ENCODE results near the gene CDS1.

The CDS1 gene

GRCh38 chr4:84578540-84579402 is 4.2 kb upstream of the CDS1 start:
- H2BK5ac ChIP-seq (ENCODE audit: low read depth, low read length, poor library complexity, severe bottlenecking), result no peak overlapping the region
- H4K91ac ChIP-seq (ENCODE audit: low read length), result no peak overlapping the region
- no peak overlapping the region for H3K4me2 ChIP-seq (ENCODE audit: low read length, poor library complexity, severe bottlenecking)
- peaks cover 11 to 14% of the 10 kb centered on the region in 2 experiments for H3K27me3 ChIP-seq (ENCODE audit: control insufficient read depth in 1 of 2, insufficient read depth in 1 of 2, low read length in 2 of 2)
- no peak overlapping the region for H2BK15ac ChIP-seq (ENCODE audit: low read depth, poor library complexity, severe bottlenecking)
- no peak overlapping the region for H2BK120ac ChIP-seq (ENCODE audit: low read depth, low read length)
- no peak overlapping the region for H2AK5ac ChIP-seq (ENCODE audit: low read length, severe bottlenecking)
- peaks cover 8% of the 10 kb centered on the region for H3K4me1 ChIP-seq (ENCODE audit: control insufficient read depth, insufficient read depth, low read depth, low read length)
- no peak overlapping the region for H3K4me3 ChIP-seq (ENCODE audit: insufficient read depth in 1 of 2, low read depth in 1 of 2, low read length in 2 of 2)
- no peak overlapping the region for H3K27ac ChIP-seq (ENCODE audit: low read length, poor library complexity, severe bottlenecking)
- no peak overlapping the region for H3K9ac ChIP-seq (ENCODE audit: low read length)
- no peaks in the 10 kb centered on the region for H3K36me3 ChIP-seq (ENCODE audit: control insufficient read depth in 1 of 2, insufficient read depth in 2 of 2, low read depth in 1 of 2, low read length in 2 of 2)
- no peak overlapping the region for H3K4ac ChIP-seq (ENCODE audit: low read depth in 1 of 2, low read length in 2 of 2)
- DNase-seq, result peak; percentile 49
- H3K14ac ChIP-seq (ENCODE audit: low read length in 2 of 2), result no peak overlapping the region
- 82% methylated on average over 1 of the region's 4 CpGs for WGBS
- H3K79me1 ChIP-seq (replicated peaks; ENCODE audit: low read length, poor library complexity, severe bottlenecking), result no peaks in the 10 kb centered on the region
- H4K8ac ChIP-seq (ENCODE audit: low read length), result no peak overlapping the region
- no peak overlapping the region for H3K23ac ChIP-seq (ENCODE audit: low read length in 2 of 2)
- H2BK12ac ChIP-seq (ENCODE audit: low read length in 2 of 2), result no peak overlapping the region
- no peaks in the 10 kb centered on the region for H3K9me3 ChIP-seq (ENCODE audit: control insufficient read depth, low read length)
- no peak overlapping the region for H3K18ac ChIP-seq (ENCODE audit: low read depth in 1 of 2, low read length in 2 of 2)
- H2AFZ ChIP-seq (ENCODE audit: low read depth, low read length), result no peak overlapping the region

GRCh38 chr4:84579403-84579776 is 3.5 kb upstream of the CDS1 start:
- WGBS, result 80% methylated on average over 2 of the region's 4 CpGs
- H2AFZ ChIP-seq (ENCODE audit: low read depth, low read length), result no peak overlapping the region
- peaks cover 8% of the 10 kb centered on the region for H3K4me1 ChIP-seq (ENCODE audit: control insufficient read depth, insufficient read depth, low read depth, low read length)

GRCh38 chr4:84582302-84582987 is 482 bp upstream of the CDS1 start:
- no peak overlapping the region for H2AFZ ChIP-seq (ENCODE audit: low read depth, low read length)

More at GRCh38 chr4:84579403-84579776, 3.5 kb upstream of the CDS1 start:
- no peak overlapping the region for H2AK5ac ChIP-seq (ENCODE audit: low read length, severe bottlenecking)
- no peak overlapping the region for H3K27ac ChIP-seq (ENCODE audit: low read length, poor library complexity, severe bottlenecking)
- H3K36me3 ChIP-seq (ENCODE audit: control insufficient read depth in 1 of 2, insufficient read depth in 2 of 2, low read depth in 1 of 2, low read length in 2 of 2), result no peaks in the 10 kb centered on the region
- no peak for DNase-seq
- H2BK15ac ChIP-seq (ENCODE audit: low read depth, poor library complexity, severe bottlenecking), result no peak overlapping the region
- H3K18ac ChIP-seq (ENCODE audit: low read depth in 1 of 2, low read length in 2 of 2), result no peak overlapping the region
- H3K27me3 ChIP-seq (ENCODE audit: control insufficient read depth in 1 of 2, insufficient read depth in 1 of 2, low read length in 2 of 2), result peaks cover 16 to 20% of the 10 kb centered on the region in 2 experiments
- H2BK5ac ChIP-seq (ENCODE audit: low read depth, low read length, poor library complexity, severe bottlenecking), result no peak overlapping the region
- no peak overlapping the region for H2BK120ac ChIP-seq (ENCODE audit: low read depth, low read length)
- H3K4me3 ChIP-seq (ENCODE audit: insufficient read depth in 1 of 2, low read depth in 1 of 2, low read length in 2 of 2), result no peak overlapping the region
- H3K9ac ChIP-seq (ENCODE audit: low read length), result no peak overlapping the region
- H3K4ac ChIP-seq (ENCODE audit: low read depth in 1 of 2, low read length in 2 of 2), result no peak overlapping the region
- H4K8ac ChIP-seq (ENCODE audit: low read length), result no peak overlapping the region
- no peak overlapping the region for H3K23ac ChIP-seq (ENCODE audit: low read length in 2 of 2)
- H3K4me2 ChIP-seq (ENCODE audit: low read length, poor library complexity, severe bottlenecking), result no peak overlapping the region
- no peaks in the 10 kb centered on the region for H3K79me1 ChIP-seq (replicated peaks; ENCODE audit: low read length, poor library complexity, severe bottlenecking)
- H3K9me3 ChIP-seq (ENCODE audit: control insufficient read depth, low read length), result no peaks in the 10 kb centered on the region
- H3K14ac ChIP-seq (ENCODE audit: low read length in 2 of 2), result no peak overlapping the region
- no peak overlapping the region for H4K91ac ChIP-seq (ENCODE audit: low read length)
- no peak overlapping the region for H2BK12ac ChIP-seq (ENCODE audit: low read length in 2 of 2)

GRCh38 chr4:84583876-84584380 is 1.0 kb downstream of the CDS1 start:
- Histone ChIP-seq H3K9ac (ENCODE audit: low read length) (peak overlapping the region; percentile 64), H3K4me2 (ENCODE audit: low read length, poor library complexity, severe bottlenecking) (peak overlapping the region; percentile 100), H3K79me1 (replicated peaks; ENCODE audit: low read length, poor library complexity, severe bottlenecking) (no peaks in the 10 kb centered on the region), H2BK15ac (ENCODE audit: low read depth, poor library complexity, severe bottlenecking) (no peak overlapping the region), H3K27ac (ENCODE audit: low read length, poor library complexity, severe bottlenecking) (no peak overlapping the region), H2BK12ac (ENCODE audit: low read length in 2 of 2) (no peak overlapping the region), H3K9me3 (ENCODE audit: control insufficient read depth, low read length) (no peaks in the 10 kb centered on the region), H3K27me3 (ENCODE audit: control insufficient read depth in 1 of 2, insufficient read depth in 1 of 2, low read length in 2 of 2) (peaks cover 21 to 36% of the 10 kb centered on the region in 2 experiments), H2AFZ (ENCODE audit: low read depth, low read length) (peak overlapping the region; percentile 98), H3K4me1 (ENCODE audit: control insufficient read depth, insufficient read depth, low read depth, low read length) (peaks cover 8% of the 10 kb centered on the region), H2BK120ac (ENCODE audit: low read depth, low read length) (no peak overlapping the region), H3K4me3 (ENCODE audit: insufficient read depth in 1 of 2, low read depth in 1 of 2, low read length in 2 of 2) (peak overlapping the region; percentile 80 to 81), H3K18ac (ENCODE audit: low read depth in 1 of 2, low read length in 2 of 2) (no peak overlapping the region), H2AK5ac (ENCODE audit: low read length, severe bottlenecking) (no peak overlapping the region), H4K91ac (ENCODE audit: low read length) (no peak overlapping the region), H3K36me3 (ENCODE audit: control insufficient read depth in 1 of 2, insufficient read depth in 2 of 2, low read depth in 1 of 2, low read length in 2 of 2) (no peaks in the 10 kb centered on the region), H3K14ac (ENCODE audit: low read length in 2 of 2) (no peak overlapping the region), H2BK5ac (ENCODE audit: low read depth, low read length, poor library complexity, severe bottlenecking) (no peak overlapping the region), H3K4ac (ENCODE audit: low read depth in 1 of 2, low read length in 2 of 2) (no peak overlapping the region), H3K23ac (ENCODE audit: low read length in 2 of 2) (no peak overlapping the region), H4K8ac (ENCODE audit: low read length) (no peak overlapping the region)
- DNase-seq, result peak; percentile 8
- 33% methylated on average over 7 of the region's 16 CpGs for WGBS

More at GRCh38 chr4:84582302-84582987, 482 bp upstream of the CDS1 start:
- H3K4me2 ChIP-seq (ENCODE audit: low read length, poor library complexity, severe bottlenecking), result peak overlapping the region; percentile 100
- no peak overlapping the region for H3K14ac ChIP-seq (ENCODE audit: low read length in 2 of 2)
- H3K4me3 ChIP-seq (ENCODE audit: insufficient read depth in 1 of 2, low read depth in 1 of 2, low read length in 2 of 2), result peak overlapping the region; percentile 80 to 81
- H2BK12ac ChIP-seq (ENCODE audit: low read length in 2 of 2), result no peak overlapping the region
- WGBS, result 2% methylated on average over 37 of the region's 56 CpGs
- H3K4ac ChIP-seq (ENCODE audit: low read depth in 1 of 2, low read length in 2 of 2), result no peak overlapping the region
- peaks cover 21 to 36% of the 10 kb centered on the region in 2 experiments for H3K27me3 ChIP-seq (ENCODE audit: control insufficient read depth in 1 of 2, insufficient read depth in 1 of 2, low read length in 2 of 2)
- H2BK5ac ChIP-seq (ENCODE audit: low read depth, low read length, poor library complexity, severe bottlenecking), result no peak overlapping the region
- H3K23ac ChIP-seq (ENCODE audit: low read length in 2 of 2), result peak overlapping the region in 1 of 2 experiments; percentile 19
- no peak overlapping the region for H3K9ac ChIP-seq (ENCODE audit: low read length)
- no peak overlapping the region for H2BK120ac ChIP-seq (ENCODE audit: low read depth, low read length)
- no peak overlapping the region for H3K18ac ChIP-seq (ENCODE audit: low read depth in 1 of 2, low read length in 2 of 2)
- H3K9me3 ChIP-seq (ENCODE audit: control insufficient read depth, low read length), result no peaks in the 10 kb centered on the region
- no peaks in the 10 kb centered on the region for H3K36me3 ChIP-seq (ENCODE audit: control insufficient read depth in 1 of 2, insufficient read depth in 2 of 2, low read depth in 1 of 2, low read length in 2 of 2)
- DNase-seq, result peak; percentile 65
- H4K8ac ChIP-seq (ENCODE audit: low read length), result no peak overlapping the region
- peaks cover 8% of the 10 kb centered on the region for H3K4me1 ChIP-seq (ENCODE audit: control insufficient read depth, insufficient read depth, low read depth, low read length)
- no peaks in the 10 kb centered on the region for H3K79me1 ChIP-seq (replicated peaks; ENCODE audit: low read length, poor library complexity, severe bottlenecking)
- H2AK5ac ChIP-seq (ENCODE audit: low read length, severe bottlenecking), result no peak overlapping the region
- H2BK15ac ChIP-seq (ENCODE audit: low read depth, poor library complexity, severe bottlenecking), result no peak overlapping the region
- H4K91ac ChIP-seq (ENCODE audit: low read length), result no peak overlapping the region
- H3K27ac ChIP-seq (ENCODE audit: low read length, poor library complexity, severe bottlenecking), result no peak overlapping the region
